ENCODE data around the gene SNRNP200.

- TF ChIP-seq CTCF (IDR thresholded peaks at IDR 0.05) (no peak), EP300 (IDR thresholded peaks at IDR 0.05) (no peak), POLR2A (IDR thresholded peaks at IDR 0.05) (no peak)
Measured at GRCh38 chr2:96306370-96306769, 1.0 kb upstream of the SNRNP200 start.
